GM12864 (cell line): Measurements from ENCODE around the gene GSN.

Source experiments
- DNase-seq: peaks from one replicate; pipeline ENCODE4 v3.0.0-alpha.2; 2011; ENCODE audit warnings: low read depth
- H3K4me3 ChIP-seq: 2 replicates; pipeline ENCODE4 v1.5.1; 2011; ENCODE audit warnings: mild to moderate bottlenecking, low read depth, low read length, control low read depth
- CTCF ChIP-seq: IDR thresholded peaks from 2 replicates; pipeline ENCODE4 v1.5.1; 2011; ENCODE audit warnings: low read depth, mild to moderate bottlenecking, moderate library complexity, low read length, control low read depth, inconsistent platforms; ENCODE audit errors: missing control alignments

Gene GSN

DNA sequence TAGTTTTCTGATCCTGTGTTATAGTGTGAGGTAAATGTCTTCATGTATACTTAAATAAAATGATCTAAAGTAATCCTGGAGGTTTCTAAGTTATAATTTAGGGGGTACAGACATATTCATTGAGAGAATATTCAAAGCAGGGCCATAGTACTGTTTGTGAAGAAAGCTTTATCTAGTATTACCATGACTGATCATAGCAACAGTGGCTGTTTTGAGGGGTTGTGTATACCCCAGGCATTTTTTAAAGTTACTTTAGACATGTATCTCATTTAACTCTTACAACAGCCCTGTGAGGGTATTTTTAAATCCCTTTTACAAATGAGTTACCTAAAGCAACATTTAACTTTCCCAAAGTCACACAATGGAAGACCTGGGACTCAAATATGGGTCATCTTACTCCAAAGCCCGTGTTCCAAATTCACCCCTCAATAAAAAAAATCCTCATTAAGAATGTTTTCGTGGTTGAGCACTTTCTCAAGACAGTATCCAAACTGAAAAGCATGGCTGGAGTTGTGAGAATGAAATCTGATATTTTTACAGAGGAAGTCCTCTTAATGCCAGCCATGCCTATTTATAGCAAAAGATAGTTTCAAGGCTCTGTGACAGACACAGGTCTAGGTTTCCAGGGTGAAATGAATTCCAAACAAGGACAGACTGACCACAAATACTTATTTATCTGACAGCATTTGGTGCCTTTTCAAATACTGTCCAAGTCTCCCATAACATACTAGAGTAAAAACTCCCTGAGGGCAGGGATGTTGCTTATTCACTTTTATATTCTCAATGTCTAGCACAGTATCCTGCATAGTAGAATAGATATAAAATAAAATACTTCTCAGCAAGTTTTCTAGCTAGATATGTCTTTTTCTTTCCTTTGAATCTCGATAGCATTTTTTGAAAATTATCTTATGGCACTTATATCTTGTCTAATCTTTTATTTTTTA, 91.7 kb downstream of the GSN start:
- H3K4me3 ChIP-seq = no peak overlapping the region

GRCh38 chr9:121360601-121361374, 92.8 kb downstream of the GSN start:
- DNase-seq = no peak
- no peak for TF ChIP-seq CTCF

More for the DNA sequence above, 91.7 kb downstream of the GSN start:
- TF ChIP-seq CTCF = no peak
- no peak for DNase-seq

DNA sequence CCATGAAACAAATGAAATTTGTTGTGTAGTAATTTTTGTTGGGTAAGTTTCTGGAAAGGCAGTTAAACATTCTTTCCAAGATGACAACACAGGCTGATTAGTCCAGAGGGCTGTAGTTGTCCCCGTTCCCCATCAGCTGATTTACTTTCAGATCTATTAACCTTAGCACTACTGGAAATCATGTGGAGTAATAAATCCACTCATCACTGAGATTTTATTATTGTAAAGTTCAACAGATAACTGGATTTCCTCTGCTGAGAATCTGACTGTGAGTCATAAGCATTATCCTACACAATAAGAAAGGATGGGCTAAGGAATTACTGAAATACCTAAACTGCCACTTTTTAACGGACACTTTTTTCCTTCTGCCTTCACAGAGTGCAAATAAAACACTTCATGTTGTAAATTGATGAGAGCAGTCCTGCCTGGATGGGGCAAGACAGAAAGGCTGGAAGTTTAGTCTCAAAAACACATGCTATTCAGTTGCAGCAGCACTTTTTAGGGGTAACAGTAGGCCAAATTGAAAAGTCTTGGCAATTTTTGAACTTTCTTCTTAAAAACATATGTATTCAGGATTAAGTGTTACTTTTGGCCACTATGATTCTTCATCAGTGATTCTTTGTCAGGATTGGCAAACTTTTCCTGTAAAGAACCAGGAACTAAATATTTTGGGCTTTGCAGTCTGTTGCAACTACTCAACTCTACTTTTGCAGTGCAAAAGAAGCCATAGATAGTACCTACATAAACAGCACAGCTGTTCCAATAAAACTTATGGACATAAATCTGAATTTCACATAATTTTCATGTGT, 95.1 kb downstream of the GSN start:
- DNase-seq = no peak
- no peak overlapping the region for H3K4me3 ChIP-seq
- TF ChIP-seq CTCF = no peak

More at GRCh38 chr9:121360601-121361374, 92.8 kb downstream of the GSN start:
- H3K4me3 ChIP-seq = no peak overlapping the region

DNA sequence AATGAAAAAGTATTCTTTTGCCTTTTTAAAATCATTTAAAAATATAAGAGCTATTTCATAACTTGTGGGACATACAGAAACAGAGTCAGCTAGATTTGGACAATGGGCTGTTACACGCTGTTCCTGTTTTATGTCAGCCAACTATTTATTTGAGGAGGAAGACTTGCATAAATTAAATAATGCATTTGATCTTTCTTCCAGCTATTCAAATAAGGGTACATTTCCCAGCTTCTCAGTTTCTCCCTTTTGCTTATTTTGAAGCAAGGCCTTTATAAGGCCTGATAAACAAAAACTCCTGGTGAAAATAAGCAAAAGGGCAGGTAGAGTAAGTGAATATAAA, 95.6 kb downstream of the GSN start:
- DNase-seq = no peak
- no peak overlapping the region for H3K4me3 ChIP-seq
- no peak for TF ChIP-seq CTCF

DNA sequence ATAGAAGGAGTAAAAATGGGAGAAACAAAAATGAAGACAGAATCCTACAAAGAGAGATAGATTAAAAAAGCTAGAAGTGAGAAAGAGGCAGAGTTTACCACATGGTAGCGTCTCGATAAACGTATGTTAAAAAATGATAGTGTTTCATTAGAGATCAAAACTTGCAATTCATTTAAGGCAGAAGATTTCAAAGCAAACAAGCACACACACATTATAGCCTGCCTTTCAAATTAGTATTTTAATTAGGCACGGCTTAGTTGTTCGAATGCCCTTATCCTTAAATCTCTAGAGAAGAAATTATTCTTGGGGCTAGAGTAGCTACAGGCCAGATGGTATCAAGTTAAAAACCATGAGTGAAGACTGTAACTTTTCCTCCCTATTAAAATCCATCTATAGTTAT, 96.1 kb downstream of the GSN start:
- no peak for DNase-seq
- no peak overlapping the region for H3K4me3 ChIP-seq
- no peak for TF ChIP-seq CTCF

DNA sequence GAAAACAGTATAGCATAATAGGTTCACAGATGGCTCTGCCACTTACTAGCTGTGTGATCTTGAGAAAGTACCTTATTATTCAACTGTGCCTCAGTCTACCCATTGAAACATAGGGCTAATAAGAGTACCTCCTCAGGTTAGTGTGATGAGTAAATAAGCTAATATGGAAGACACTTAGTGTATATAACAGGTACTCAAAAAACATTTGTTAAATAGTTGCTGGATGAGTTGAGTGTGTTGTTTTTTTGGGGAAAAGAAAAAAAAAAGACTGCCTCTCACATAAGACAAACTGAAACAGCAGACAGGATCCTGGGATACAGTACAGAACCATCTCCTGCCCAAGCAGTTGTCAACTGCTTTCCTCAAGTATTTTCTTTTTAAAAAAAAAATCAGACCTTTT, 96.9 kb downstream of the GSN start:
- TF ChIP-seq CTCF = no peak

More for the DNA sequence above, 96.9 kb downstream of the GSN start:
- DNase-seq = no peak
- no peak overlapping the region for H3K4me3 ChIP-seq
